Esophagus squamous epithelium (tissue), 5 donors: ENCODE data around the gene CAMK2D. TPM values are rescaled to one million over a fixed set of nuclear protein-coding genes. Genes with fewer than 3 reads are reported as not detected.
"Not testable (repeated sequence)": the region's sequence is repeated elsewhere in the genome, so short reads cannot be mapped to it uniquely, and the experiment has no call there.

Experiments used
- DNase-seq: peaks from one replicate; lab custom pipeline; 2025; lab: John Stamatoyannopoulos, UW
- H3K27ac ChIP-seq, 4 donors: fragments of 200-600 bp; sonication (generic); one replicate each; pipeline ENCODE4 v1.5.1; 2016 to 2019; ENCODE audit warnings: mild to moderate bottlenecking in 1 of 4
- H3K27me3 ChIP-seq, 4 donors: fragments of 200-600 bp; sonication (generic); 1 replicate in 3 of 4; 2 replicates in 1 of 4; pipeline versions ENCODE4 v1.5.1 to v1.6.0; 2017 to 2021; ENCODE audit warnings: antibody characterized with exemption in 1 of 4
- H3K36me3 ChIP-seq, 3 donors: fragments of 200-600 bp; sonication (generic); one replicate each; pipeline ENCODE4 v1.5.1; 2016 to 2019
- H3K4me1 ChIP-seq, 3 donors: fragments of 200-600 bp; sonication (generic); one replicate each; pipeline ENCODE4 v1.5.1; 2017 to 2019
- H3K4me3 ChIP-seq, 4 donors: fragments of 200-600 bp; sonication (generic); 1 replicate in 3 of 4; 2 replicates in 1 of 4; pipeline ENCODE4 v1.5.1; 2016 to 2019; ENCODE audit warnings: mild to moderate bottlenecking in 2 of 4, moderate library complexity in 1 of 4
- H3K9me3 ChIP-seq, 3 donors: fragments of 200-600 bp; sonication (generic); one replicate each; pipeline ENCODE4 v1.5.1; 2016 to 2019
- POLR2A ChIP-seq, 4 donors: fragments of 450-650 bp; IDR thresholded peaks; one replicate each; pipeline ENCODE4 v1.6.1; 2017; ENCODE audit warnings: antibody characterized with exemption in 4 of 4, mild to moderate bottlenecking in 4 of 4, moderate library complexity in 3 of 4
- WGBS, 2 donors: methylation state at CpG; one replicate each; pipeline ENCODE4 v1.1.5; 2018; 5-methylcytosine and 5-hydroxymethylcytosine counted together
- intact Hi-C: fragments of 100-400 bp; cut with DNase I; formaldehyde crosslinking; loops from one replicate; pipeline ENCODE4 v1.15.0; 2022
- total RNA-seq, 4 donors: library from RNA; depleted of rRNA; stranded (reverse); fragments of >200 nt; gene quantifications; one replicate each; pipeline ENCODE4 v1.1.0, GENCODE V29; 2016
- TF ChIP-seq, protein P1 (sequence below), 6 experiments: fragments of 450-650 bp in 4 of 6; fragments of 200-600 bp in 2 of 6; sonication (generic) in 2 of 6; IDR thresholded peaks; one replicate each; pipeline ENCODE4 v1.5.1; 2016 to 2019; ENCODE audit warnings: antibody characterized with exemption in 6 of 6, mild to moderate bottlenecking in 4 of 6, moderate library complexity in 4 of 6
- donor health status: DM: yes; HTN: yes; CAD: no.

The CAMK2D gene
- total RNA-seq, 4 donors from 2014 or later = 30.7 to 47.7 (median 38.2) TPM

- Histone ChIP-seq H3K4me1 (no peaks in the 10 kb centered on the region), H3K27me3 (no peaks in the 10 kb centered on the region), H3K9me3 (no peaks in the 10 kb centered on the region), H3K27ac (no peak overlapping the region), H3K4me3 (no peak overlapping the region), H3K36me3 (no peaks in the 10 kb centered on the region)
- no peak for DNase-seq
- intact Hi-C loops = no loop called here
- WGBS, 2 donors = 35 to 42% methylated on average over 1 of the region's 1 CpG
- TF ChIP-seq, protein P1, sequence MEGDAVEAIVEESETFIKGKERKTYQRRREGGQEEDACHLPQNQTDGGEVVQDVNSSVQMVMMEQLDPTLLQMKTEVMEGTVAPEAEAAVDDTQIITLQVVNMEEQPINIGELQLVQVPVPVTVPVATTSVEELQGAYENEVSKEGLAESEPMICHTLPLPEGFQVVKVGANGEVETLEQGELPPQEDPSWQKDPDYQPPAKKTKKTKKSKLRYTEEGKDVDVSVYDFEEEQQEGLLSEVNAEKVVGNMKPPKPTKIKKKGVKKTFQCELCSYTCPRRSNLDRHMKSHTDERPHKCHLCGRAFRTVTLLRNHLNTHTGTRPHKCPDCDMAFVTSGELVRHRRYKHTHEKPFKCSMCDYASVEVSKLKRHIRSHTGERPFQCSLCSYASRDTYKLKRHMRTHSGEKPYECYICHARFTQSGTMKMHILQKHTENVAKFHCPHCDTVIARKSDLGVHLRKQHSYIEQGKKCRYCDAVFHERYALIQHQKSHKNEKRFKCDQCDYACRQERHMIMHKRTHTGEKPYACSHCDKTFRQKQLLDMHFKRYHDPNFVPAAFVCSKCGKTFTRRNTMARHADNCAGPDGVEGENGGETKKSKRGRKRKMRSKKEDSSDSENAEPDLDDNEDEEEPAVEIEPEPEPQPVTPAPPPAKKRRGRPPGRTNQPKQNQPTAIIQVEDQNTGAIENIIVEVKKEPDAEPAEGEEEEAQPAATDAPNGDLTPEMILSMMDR (IDR thresholded peaks at IDR 0.05) = no peak
These were observed 53.3 kb downstream of the CAMK2D start for GRCh38 chr4:113708250-113708649.

DNA sequence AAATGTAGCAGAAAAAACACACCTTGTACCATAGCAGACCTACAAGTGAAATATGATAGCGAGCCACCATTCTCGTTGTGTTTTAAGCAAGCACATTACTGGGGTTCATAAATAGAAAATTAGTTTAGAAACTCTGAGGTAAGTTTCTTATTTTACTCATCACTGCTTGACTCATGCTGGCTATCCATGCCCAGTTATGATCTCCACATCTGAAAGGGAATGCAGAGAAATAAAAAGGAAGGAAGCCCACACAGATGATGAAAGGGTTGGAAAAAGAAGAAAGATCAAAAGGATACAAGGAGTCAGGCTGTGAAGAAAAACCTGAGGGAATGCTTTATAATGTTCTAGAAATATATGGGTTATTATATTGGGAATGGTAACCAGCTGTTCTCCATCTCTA lies 54.5 kb downstream of the CAMK2D start:
- Histone ChIP-seq H3K27ac (no peak overlapping the region), H3K4me1 (no peaks in the 10 kb centered on the region), H3K36me3 (no peaks in the 10 kb centered on the region), H3K4me3 (no peak overlapping the region), H3K9me3 (no peaks in the 10 kb centered on the region), H3K27me3 (no peaks in the 10 kb centered on the region)
- TF ChIP-seq, protein P1 (IDR thresholded peaks at IDR 0.05) = no peak
- TF ChIP-seq POLR2A (IDR thresholded peaks at IDR 0.05) = no peak
- intact Hi-C loops = no loop called here
- no peak for DNase-seq
- WGBS, 2 donors = 66 to 68% methylated on average over 2 of the region's 2 CpGs

- H3K27me3 ChIP-seq, H3K36me3 ChIP-seq, H3K27ac ChIP-seq, intact Hi-C loops, H3K4me3 ChIP-seq, H3K9me3 ChIP-seq, H3K4me1 ChIP-seq, DNase-seq: not testable (repeated sequence)
- WGBS, 2 donors = 92 to 96% methylated on average over 4 to 6 of the region's 6 CpGs
These were observed 56.4 kb downstream of the CAMK2D start for GRCh38 chr4:113705097-113705496.

- not testable (repeated sequence) for DNase-seq, H3K27ac ChIP-seq
- WGBS, 2 donors = 80 to 87% methylated on average over 3 of the region's 3 CpGs
These were observed 58.9 kb downstream of the CAMK2D start for GRCh38 chr4:113702596-113702995.

DNA sequence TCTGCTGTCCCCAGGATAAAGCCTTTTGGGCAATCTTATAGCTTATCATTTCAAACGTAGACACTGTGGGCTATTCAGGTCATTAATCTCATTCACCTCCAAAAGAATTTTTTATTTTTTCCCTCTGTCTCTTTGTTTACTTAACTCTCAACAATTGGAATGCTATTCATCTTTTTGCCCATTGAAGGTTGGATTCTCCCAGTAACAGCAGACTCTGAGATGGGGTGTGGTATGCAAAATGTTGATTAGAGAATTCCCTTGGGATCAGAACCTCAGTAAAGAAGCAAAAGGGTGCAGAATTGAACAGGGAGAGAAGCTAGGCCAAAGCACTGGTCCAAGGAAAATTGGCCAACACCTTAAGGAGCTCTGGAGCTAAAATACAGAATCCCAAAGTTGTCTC lies 60.4 kb downstream of the CAMK2D start:
- no peak overlapping the region for H3K27ac ChIP-seq
- intact Hi-C loops = no loop called here
- no peaks in the 10 kb centered on the region for H3K9me3 ChIP-seq
- H3K27me3 ChIP-seq = no peaks in the 10 kb centered on the region
- WGBS, 2 donors = 59 to 60% methylated on average over 1 of the region's 1 CpG
- TF ChIP-seq POLR2A (IDR thresholded peaks at IDR 0.05) = no peak
- TF ChIP-seq, protein P1 (IDR thresholded peaks at IDR 0.05) = no peak
- no peaks in the 10 kb centered on the region for H3K4me1 ChIP-seq
- H3K4me3 ChIP-seq = no peak overlapping the region
- DNase-seq = no peak
- H3K36me3 ChIP-seq = no peaks in the 10 kb centered on the region

More at GRCh38 chr4:113702596-113702995, 58.9 kb downstream of the CAMK2D start:
- H3K36me3 ChIP-seq, H3K27me3 ChIP-seq, H3K9me3 ChIP-seq, intact Hi-C loops, H3K4me1 ChIP-seq, H3K4me3 ChIP-seq: not testable (repeated sequence)

DNA sequence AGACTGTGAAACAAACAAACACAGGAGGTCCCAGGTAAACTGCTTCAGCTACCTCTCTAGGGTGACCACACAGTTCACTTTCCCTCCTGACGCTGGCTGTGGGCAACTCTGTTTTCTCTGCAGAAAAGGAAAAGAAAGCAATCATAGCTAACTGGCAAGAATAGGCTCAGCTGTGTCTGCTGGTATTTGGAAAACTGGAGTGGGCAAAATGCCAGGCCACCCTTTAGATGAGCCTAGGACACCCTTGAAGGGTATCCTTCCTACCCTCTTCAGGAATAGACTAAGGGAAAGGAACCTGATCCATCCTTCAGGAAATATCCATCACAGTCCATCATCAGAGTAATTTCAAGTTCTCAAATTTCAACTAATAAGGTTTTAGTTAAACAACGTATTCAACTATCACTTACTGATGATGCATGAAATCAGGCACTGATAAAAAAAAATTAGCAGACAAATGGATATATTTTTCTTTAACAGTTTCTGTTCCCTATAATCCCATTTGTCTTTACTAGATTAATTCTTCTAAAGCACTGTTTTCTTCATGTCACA lies 60.9 kb downstream of the CAMK2D start:
- no peak overlapping the region for H3K27ac ChIP-seq
- H3K9me3 ChIP-seq = no peaks in the 10 kb centered on the region
- no peaks in the 10 kb centered on the region for H3K36me3 ChIP-seq
- intact Hi-C loops = no loop called here
- WGBS, 2 donors = 85 to 88% methylated on average over 2 of the region's 2 CpGs
- no peaks in the 10 kb centered on the region for H3K4me1 ChIP-seq
- no peak for DNase-seq
- no peak for TF ChIP-seq POLR2A (IDR thresholded peaks at IDR 0.05)
- TF ChIP-seq, protein P1 (IDR thresholded peaks at IDR 0.05) = no peak
- H3K4me3 ChIP-seq = no peak overlapping the region
- H3K27me3 ChIP-seq = no peaks in the 10 kb centered on the region
